ENCODE measurements around the gene CUEDC1.

GRCh38 chr17:57908278-57908677 is 46.9 kb downstream of the CUEDC1 start:
- TF ChIP-seq CTCF (IDR thresholded peaks at IDR 0.05): no peak
- TF ChIP-seq POLR2A (IDR thresholded peaks at IDR 0.05): no peak

Data from lower leg skin (tissue), 3 donors.